ENCODE measurements around the gene SRMS. TPM values are rescaled to one million over a fixed set of nuclear protein-coding genes. Genes with fewer than 3 reads are reported as not detected.
A peak's percentile ranks its signal among the peaks of the same experiment; 100 is the strongest.
"Not testable (repeated sequence)": the region's sequence is repeated elsewhere in the genome, so short reads cannot be mapped to it uniquely, and the experiment has no call there.

Gene SRMS
- total RNA-seq, 1 experiment from 2014 or later: not detected

GRCh38 chr20:63525185-63525584 is 22.4 kb downstream of the SRMS start:
- DNase-seq (ENCODE audit: low read depth): no peak

- no peak for DNase-seq (ENCODE audit: low read depth)
Observed at GRCh38 chr20:63522981-63523611, 24.5 kb downstream of the SRMS start.

GRCh38 chr20:63522091-63522868 is 25.3 kb downstream of the SRMS start:
- no peak for DNase-seq (ENCODE audit: low read depth)

GRCh38 chr20:63521602-63522001 is 25.9 kb downstream of the SRMS start:
- DNase-seq (ENCODE audit: low read depth): no peak

- peak; percentile 74 for DNase-seq (ENCODE audit: low read depth)
Observed at GRCh38 chr20:63520934-63521601, 26.5 kb downstream of the SRMS start.

GRCh38 chr20:63520504-63520933 is 27.0 kb downstream of the SRMS start, which contains the start of gene PPDPF:
TSS of gene PPDPF (plus strand) at chr20:63520765. CDS start at chr20:63521309, 544 bp downstream.
- peak; percentile 74 for DNase-seq (ENCODE audit: low read depth)

- DNase-seq (ENCODE audit: low read depth): peak; percentile 63
Observed at GRCh38 chr20:63519668-63520503, 27.7 kb downstream of the SRMS start.

GRCh38 chr20:63518946-63519667 is 28.4 kb downstream of the SRMS start:
- DNase-seq (ENCODE audit: low read depth): no peak

GRCh38 chr20:63518351-63518861 is 29.1 kb downstream of the SRMS start:
- DNase-seq (ENCODE audit: low read depth): no peak

- no peak for DNase-seq (ENCODE audit: low read depth)
Observed at GRCh38 chr20:63517376-63518309, 29.9 kb downstream of the SRMS start.

- not testable (repeated sequence) for DNase-seq (ENCODE audit: low read depth)
Observed at GRCh38 chr20:63514520-63514919, 33.0 kb downstream of the SRMS start.

- DNase-seq (ENCODE audit: low read depth): no peak
Observed at GRCh38 chr20:63513207-63513606, 34.3 kb downstream of the SRMS start.

- DNase-seq (ENCODE audit: low read depth): no peak
Observed at GRCh38 chr20:63509088-63509564, 38.4 kb downstream of the SRMS start.

GRCh38 chr20:63508072-63508768 is 39.3 kb downstream of the SRMS start:
- DNase-seq (ENCODE audit: low read depth): no peak

- no peak for DNase-seq (ENCODE audit: low read depth)
Observed at GRCh38 chr20:63507083-63507743, 40.3 kb downstream of the SRMS start.

- DNase-seq (ENCODE audit: low read depth): no peak
Observed at GRCh38 chr20:63505723-63506122, 41.8 kb downstream of the SRMS start.

GRCh38 chr20:63505281-63505680 is 42.3 kb downstream of the SRMS start:
- DNase-seq (ENCODE audit: low read depth): no peak

GRCh38 chr20:63504642-63505041 is 42.9 kb downstream of the SRMS start:
- DNase-seq (ENCODE audit: low read depth): no peak

Data from M059J (cell line).